H1 (cell line): ENCODE data around the gene DHRS3. TPM values are rescaled to one million over a fixed set of nuclear protein-coding genes. Genes with fewer than 3 reads are reported as not detected.

Experiments used
- CTCF ChIA-PET: fragments of 300-600 bp; sonication (Branson Sonifier 250); formaldehyde crosslinking; loops from one replicate; lab custom pipeline; 2021; ENCODE audit not compliant: partially characterized antibody; lab: Charles Lee
- POLR2A ChIA-PET: fragments of 300-600 bp; sonication (Branson Sonifier 250); formaldehyde crosslinking; loops from one replicate; lab custom pipeline; 2021; ENCODE audit warnings: inconsistent platforms; ENCODE audit not compliant: partially characterized antibody; lab: Charles Lee
- DNase-seq, 2 experiments: peaks; one replicate each; pipeline versions ENCODE4 v3.0.0 to v3.0.0-alpha.2; 2010 to 2022; ENCODE audit warnings: low spot score in 2 of 2, low read depth in 1 of 2, mixed read lengths in 1 of 2
- FAIRE-seq: peaks from 2 replicates; lab custom pipeline; 2011; peaks lifted over from hg19 to GRCh38; lab: Jason Lieb, UNC
- H2AFZ ChIP-seq: 2 replicates; pipeline ENCODE4 v1.8.1; 2012; ENCODE audit warnings: low read length, inconsistent platforms
- H2AK5ac ChIP-seq: 2 replicates; pipeline ENCODE4 v1.6.1; 2013; ENCODE audit warnings: low read depth, low read length
- H2BK120ac ChIP-seq: replicated peaks from 2 replicates; pipeline ENCODE3; 2013; ENCODE audit warnings: low read depth, low read length, inconsistent platforms
- H2BK12ac ChIP-seq: 2 replicates; pipeline ENCODE4 v1.6.1; 2013; ENCODE audit warnings: low read depth, low read length
- H2BK15ac ChIP-seq: 2 replicates; pipeline ENCODE4 v1.6.1; 2013; ENCODE audit warnings: low read length
- H2BK20ac ChIP-seq: 2 replicates; pipeline ENCODE4 v1.6.1; 2013; ENCODE audit warnings: low read length
- H2BK5ac ChIP-seq: 2 replicates; pipeline ENCODE4 v1.6.1; 2013; ENCODE audit warnings: low read depth, low read length
- H3K14ac ChIP-seq: 2 replicates; pipeline ENCODE4 v1.6.1; 2013; ENCODE audit warnings: inconsistent platforms; ENCODE audit not compliant: insufficient read length
- H3K18ac ChIP-seq: 2 replicates; pipeline ENCODE4 v1.6.1; 2013; ENCODE audit warnings: low read length; ENCODE audit errors: extremely low read depth
- H3K23ac ChIP-seq: 2 replicates; pipeline ENCODE4 v1.6.1; 2013; ENCODE audit warnings: inconsistent platforms; ENCODE audit not compliant: insufficient read length
- H3K23me2 ChIP-seq: 2 replicates; pipeline ENCODE4 v1.6.1; 2013; ENCODE audit warnings: low read depth, low read length
- H3K27ac ChIP-seq: 2 replicates; pipeline ENCODE4 v1.6.1; 2011; ENCODE audit warnings: low read depth, low read length, inconsistent platforms
- H3K27me3 ChIP-seq, 4 experiments: replicated peaks in 1 of 4; 1 replicate in 1 of 4; 2 replicates in 3 of 4; pipeline versions ENCODE4 v1.6.1 to v1.8.1; 2011 to 2013; ENCODE audit warnings: low read length in 3 of 4, mild to moderate bottlenecking in 3 of 4, inconsistent platforms in 2 of 4, mixed read lengths in 2 of 4, moderate library complexity in 1 of 4; ENCODE audit not compliant: control insufficient read depth in 3 of 4, insufficient read depth in 3 of 4; ENCODE audit errors: extremely low read depth in 1 of 4
- H3K36me3 ChIP-seq, 4 experiments: 2 replicates each; pipeline versions ENCODE4 v1.6.1 to v1.8.1; 2011 to 2013; ENCODE audit warnings: mild to moderate bottlenecking in 4 of 4, low read length in 3 of 4, moderate library complexity in 2 of 4, control low read depth in 1 of 4, inconsistent platforms in 1 of 4; ENCODE audit not compliant: insufficient read depth in 4 of 4, control insufficient read depth in 2 of 4
- H3K4ac ChIP-seq: replicated peaks from 2 replicates; pipeline ENCODE3; 2013; ENCODE audit warnings: low read length, low read depth, mixed read lengths, inconsistent platforms; ENCODE audit not compliant: insufficient read length
- H3K4me1 ChIP-seq, 4 experiments: replicated peaks in 1 of 4; 1 replicate in 1 of 4; 2 replicates in 3 of 4; pipeline versions ENCODE4 v1.6.1 to v1.8.1; 2011 to 2013; ENCODE audit warnings: low read length in 3 of 4, inconsistent platforms in 2 of 4, mixed read lengths in 1 of 4; ENCODE audit not compliant: insufficient read depth in 4 of 4, control insufficient read depth in 3 of 4
- H3K4me2 ChIP-seq, 2 experiments: 2 replicates each; pipeline versions ENCODE4 v1.6.1 to v1.8.1; 2011 to 2013; ENCODE audit warnings: low read depth in 2 of 2, low read length in 2 of 2, control low read depth in 1 of 2, inconsistent platforms in 1 of 2, mild to moderate bottlenecking in 1 of 2; ENCODE audit not compliant: insufficient read depth in 1 of 2
- H3K4me3 ChIP-seq, 4 experiments: fragments of 200-600, 300-600 bp in 1 of 4; sonication (generic), shearing (Covaris generic), sonication (Bioruptor Twin) in 1 of 4; 2 replicates each; pipeline versions ENCODE4 v1.5.1 to v1.8.1; 2011 to 2016; ENCODE audit warnings: low read length in 4 of 4, low read depth in 3 of 4, control low read depth in 2 of 4, inconsistent platforms in 2 of 4, mild to moderate bottlenecking in 2 of 4, mixed read lengths in 1 of 4, moderate library complexity in 1 of 4; ENCODE audit not compliant: insufficient read depth in 2 of 4; ENCODE audit errors: extremely low read depth in 1 of 4
- H3K56ac ChIP-seq: replicated peaks from 2 replicates; pipeline ENCODE3; 2013; ENCODE audit warnings: low read depth, mild to moderate bottlenecking, mixed read lengths, low read length, inconsistent platforms; ENCODE audit not compliant: insufficient read length
- H3K79me1 ChIP-seq: 2 replicates; pipeline ENCODE4 v1.6.1; 2013; ENCODE audit warnings: low read depth, low read length, control low read depth
- H3K79me2 ChIP-seq, 2 experiments: 2 replicates each; pipeline versions ENCODE4 v1.6.1 to v1.8.1; 2012 to 2013; ENCODE audit warnings: low read length in 2 of 2, mild to moderate bottlenecking in 2 of 2, inconsistent platforms in 1 of 2; ENCODE audit not compliant: insufficient read depth in 2 of 2, control insufficient read depth in 1 of 2
- H3K9ac ChIP-seq, 4 experiments: replicated peaks in 1 of 4; 1 replicate in 1 of 4; 2 replicates in 3 of 4; pipeline versions ENCODE4 v1.6.1 to v1.8.1; 2011 to 2013; ENCODE audit warnings: low read depth in 3 of 4, low read length in 3 of 4, control low read depth in 2 of 4, mild to moderate bottlenecking in 2 of 4, moderate library complexity in 2 of 4, inconsistent platforms in 1 of 4; ENCODE audit errors: extremely low read depth in 1 of 4
- H3K9me3 ChIP-seq, 2 experiments: 2 replicates each; pipeline versions ENCODE4 v1.6.1 to v1.8.1; 2012 to 2013; ENCODE audit warnings: mild to moderate bottlenecking in 2 of 2, moderate library complexity in 2 of 2, control low read depth in 1 of 2, inconsistent platforms in 1 of 2, low read depth in 1 of 2, low read length in 1 of 2, mixed read lengths in 1 of 2; ENCODE audit not compliant: insufficient read depth in 2 of 2
- H4K20me1 ChIP-seq, 2 experiments: replicated peaks in 1 of 2; 2 replicates each; pipeline versions ENCODE3 to v1.8.1; 2011 to 2013; ENCODE audit warnings: inconsistent platforms in 2 of 2, low read length in 2 of 2, mild to moderate bottlenecking in 1 of 2; ENCODE audit not compliant: insufficient read depth in 2 of 2, control insufficient read depth in 1 of 2
- H4K5ac ChIP-seq: 2 replicates; pipeline ENCODE4 v1.6.1; 2013; ENCODE audit warnings: low read length, low read depth, mixed read lengths, inconsistent platforms; ENCODE audit not compliant: insufficient read length
- H4K8ac ChIP-seq: 2 replicates; pipeline ENCODE4 v1.8.0; 2013; ENCODE audit warnings: mild to moderate bottlenecking, moderate library complexity, low read length, inconsistent platforms; ENCODE audit not compliant: insufficient read depth; ENCODE audit errors: extremely low read depth
- H4K91ac ChIP-seq: replicated peaks from 2 replicates; pipeline ENCODE3; 2013; ENCODE audit warnings: low read length, mixed read lengths, inconsistent platforms; ENCODE audit not compliant: insufficient read length
- ATF3 ChIP-seq: IDR thresholded peaks from 2 replicates; pipeline ENCODE4 v1.6.1; 2011; ENCODE audit warnings: low read depth, mild to moderate bottlenecking, low read length; ENCODE audit not compliant: insufficient read depth
- CREB1 ChIP-seq: IDR thresholded peaks from 2 replicates; pipeline ENCODE4 v1.6.1; 2012; ENCODE audit warnings: inconsistent platforms
- JUN ChIP-seq: IDR thresholded peaks from 2 replicates; pipeline ENCODE4 v1.6.1; 2011; ENCODE audit warnings: low read depth, mild to moderate bottlenecking, improper control_type of control experiment, low read length
- MAX ChIP-seq: IDR thresholded peaks from 2 replicates; pipeline ENCODE4 v1.6.1; 2012; ENCODE audit warnings: inconsistent platforms
- SIX5 ChIP-seq: IDR thresholded peaks from 2 replicates; pipeline ENCODE4 v1.6.1; 2011; ENCODE audit warnings: mild to moderate bottlenecking, low read depth, low read length
- ZNF274 ChIP-seq: IDR thresholded peaks from 2 replicates; pipeline ENCODE4 v1.7.0; 2012; ENCODE audit warnings: low read length, borderline replicate concordance; ENCODE audit errors: extremely low read depth
- whole genome bisulfite sequencing, 2 experiments: shearing (Covaris generic) in 1 of 2; methylation state at CpG; one replicate each; pipeline versions ENCODE4 v1.1.6 to v1.1.7; 2013 to 2015; ENCODE audit warnings: low lambda C conversion rate in 2 of 2, mixed read lengths in 2 of 2, inconsistent platforms in 1 of 2, low coverage in 1 of 2, missing lambda C conversion rate in 1 of 2; ENCODE audit not compliant: insufficient replicate concordance in 2 of 2, insufficient coverage in 1 of 2, insufficient read length in 1 of 2; ENCODE audit errors: extremely low coverage in 1 of 2, missing lambda C conversion rate in 1 of 2; 5-methylcytosine and 5-hydroxymethylcytosine counted together
- polyA plus RNA-seq, 7 experiments: library from polyadenylated mRNA; depleted of rRNA in 3 of 7; stranded (reverse) in 5 of 7; unstranded in 2 of 7; fragments of >200 nt in 5 of 7; fragments of 200-250 nt in 2 of 7; gene quantifications; 1 replicate in 5 of 7; 2 replicates in 1 of 7; 4 replicates in 1 of 7; pipeline versions ENCODE4 v1.2.1 to v1.2.3, GENCODE V29; 2011 to 2013; ENCODE audit warnings: missing spikeins in 2 of 7, mixed read lengths in 2 of 7
- total RNA-seq: library from RNA; stranded (reverse); fragmentation: NEBNext Ultra II Directional; extraction: Animal tissue kit (Norgen Biotek cat#: 25700); gene quantifications from 2 replicates; pipeline ENCODE4 v1.2.1, GENCODE V29; 2021

Gene DHRS3
- total and polyA plus RNA-seq, 2 of the 8 experiments (the other 6 are each of a cell fraction or from before 2014, with no cell fraction given) = 32.5 to 36.4 TPM

- Histone ChIP-seq H4K5ac (no peak overlapping the region), H3K23ac (no peak overlapping the region), H3K56ac (no peak overlapping the region), H2BK120ac (no peak overlapping the region), H3K14ac (no peak overlapping the region), H2BK20ac (no peak overlapping the region), H4K8ac (no peak overlapping the region), H3K4me1 (peaks cover 0 to 5% (median 3%) of the 10 kb centered on the region in 4 experiments; a peak in 4 of 7 replicates), H3K4me2 (no peak overlapping the region), H2AFZ (no peak overlapping the region), H3K27ac (no peak overlapping the region), H3K9ac (no peak overlapping the region), H3K27me3 (no peaks in the 10 kb centered on the region), H2BK15ac (no peak overlapping the region), H3K9me3 (peaks cover 3 to 10% of the 10 kb centered on the region in 2 experiments; a peak in 3 of 4 replicates), H3K79me2 (no peaks in the 10 kb centered on the region), H2AK5ac (no peak overlapping the region), H2BK5ac (no peak overlapping the region), H3K4me3 (no peak overlapping the region), H4K91ac (no peak overlapping the region), H2BK12ac (no peak overlapping the region), H3K36me3 (no peaks in the 10 kb centered on the region), H4K20me1 (no peaks in the 10 kb centered on the region), H3K18ac (no peak overlapping the region), H3K23me2 (no peaks in the 10 kb centered on the region), H3K4ac (no peak overlapping the region), H3K79me1 (no peaks in the 10 kb centered on the region)
- FAIRE-seq = no peak
- whole genome bisulfite sequencing, 2 experiments = 91% methylated on average over 17 of the region's 17 CpGs; no CpG with 5 or more reads in 1 of the 2 experiments
- DNase-seq = no peak
- TF ChIP-seq SIX5 (no peak), ZNF274 (no peak), ATF3 (no peak), CREB1 (no peak), MAX (no peak), JUN (no peak)
- CTCF ChIA-PET = interaction anchor here (0.6 to 1.9 kb wide), 3 partner anchors 30 to 282 kb away, joined by 3 to 6 read pairs (median 3); no protein-coding TSS in a partner anchor
- POLR2A ChIA-PET = interaction anchor here (1.0 to 1.8 kb wide), 3 partner anchors 9 to 39 kb away, joined by 3 to 6 read pairs (median 6); no protein-coding TSS in a partner anchor
Observed at GRCh38 chr1:12556957-12557935, 60.8 kb downstream of the DHRS3 start.
